Calu3 (cell line): Measurements from ENCODE around the gene PARN. TPM values are rescaled to one million over a fixed set of nuclear protein-coding genes. Genes with fewer than 3 reads are reported as not detected.

Experiments
- BruUV-seq: library from RNA; stranded (reverse); fragments of 400-500 nt; replicated peaks from 2 replicates; lab custom pipeline; 2021; lab: Mats Ljungman, UMichigan
- CTCF ChIA-PET: fragments of 300-600 bp; sonication (Branson Sonifier 250); formaldehyde crosslinking; loops from one replicate; lab custom pipeline; 2022; ENCODE audit warnings: antibody characterized with exemption; lab: Charles Lee
- DNase-seq: peaks from one replicate; pipeline ENCODE4 v3.0.0; 2022
- H3K27ac Mint-ChIP-seq: one replicate; pipeline ENCODE4 v1.8.0; 2022; ENCODE audit warnings: mixed read lengths; ENCODE audit not compliant: unreplicated experiment
- H3K27me3 Mint-ChIP-seq: one replicate; pipeline ENCODE4 v1.8.0; 2022; ENCODE audit warnings: mixed read lengths; ENCODE audit not compliant: unreplicated experiment
- H3K36me3 Mint-ChIP-seq: one replicate; pipeline ENCODE4 v1.8.0; 2022; ENCODE audit warnings: mild to moderate bottlenecking, moderate library complexity, mixed read lengths; ENCODE audit not compliant: insufficient read depth, unreplicated experiment
- H3K4me1 Mint-ChIP-seq: one replicate; pipeline ENCODE4 v1.8.0; 2022; ENCODE audit warnings: mild to moderate bottlenecking, low read depth, mixed read lengths; ENCODE audit not compliant: unreplicated experiment
- H3K4me3 Mint-ChIP-seq: one replicate; pipeline ENCODE4 v1.8.0; 2022; ENCODE audit warnings: mild to moderate bottlenecking, low read depth, moderate library complexity, mixed read lengths; ENCODE audit not compliant: unreplicated experiment
- H3K9me3 Mint-ChIP-seq: one replicate; pipeline ENCODE4 v1.8.0; 2022; ENCODE audit warnings: low read depth, mixed read lengths; ENCODE audit not compliant: unreplicated experiment
- CTCF ChIP-seq: fragments of 200-600 bp; IDR thresholded peaks from one replicate; pipeline ENCODE4 v1.8.0; 2022; ENCODE audit warnings: antibody characterized with exemption; ENCODE audit not compliant: unreplicated experiment
- intact Hi-C: fragments of 100-400 bp; cut with micrococcal nuclease; formaldehyde crosslinking; loops from one replicate; pipeline ENCODE4 v1.10.0; 2022; ENCODE audit not compliant: unreplicated experiment
- total RNA-seq: library from RNA; stranded (reverse); gene quantifications from 2 replicates; pipeline ENCODE4 v1.2.3, GENCODE V29; 2022

The PARN gene
- total RNA-seq, 1 experiment from 2014 or later = 59.1 TPM

GRCh38 chr16:14531101-14531500 is 99.0 kb downstream of the PARN start:
- BruUV-seq = no TSS peak
- Mint-ChIP-seq H3K4me1 (peaks cover 27% of the 10 kb centered on the region), H3K4me3 (no peak overlapping the region), H3K36me3 (peaks cover 4% of the 10 kb centered on the region), H3K9me3 (no peaks in the 10 kb centered on the region), H3K27me3 (no peaks in the 10 kb centered on the region), H3K27ac (no peak overlapping the region)
- no peak for DNase-seq
- TF ChIP-seq CTCF = no peak
- intact Hi-C loops = no loop called here
- CTCF ChIA-PET = no interaction called here

- intact Hi-C loops = no loop called here
- Mint-ChIP-seq H3K27me3 (no peaks in the 10 kb centered on the region), H3K36me3 (peaks cover 4% of the 10 kb centered on the region), H3K9me3 (no peaks in the 10 kb centered on the region), H3K4me1 (peaks cover 27% of the 10 kb centered on the region), H3K27ac (no peak overlapping the region), H3K4me3 (no peak overlapping the region)
- BruUV-seq = no TSS peak
- CTCF ChIA-PET = no interaction called here
- no peak for TF ChIP-seq CTCF
- no peak for DNase-seq
Measured at GRCh38 chr16:14530046-14530445, 100.0 kb downstream of the PARN start.

- intact Hi-C loops = loop anchor here (1.0 to 10.0 kb wide), 6 partner anchors 42 to 604 kb away; partner anchors contain the start of gene ERCC4
- DNase-seq = peak; percentile 84
- no peaks in the 10 kb centered on the region for H3K27me3 Mint-ChIP-seq
- CTCF ChIA-PET = interaction anchor here (0.6 kb wide), 2 partner anchors 43 to 111 kb away, joined by 5 to 8 read pairs; no protein-coding TSS in a partner anchor
- H3K27ac Mint-ChIP-seq = no peak overlapping the region
- peak; percentile 75 for TF ChIP-seq CTCF
- no TSS peak for BruUV-seq
- peaks cover 4% of the 10 kb centered on the region for H3K36me3 Mint-ChIP-seq
- peak overlapping the region; percentile 27 for H3K4me3 Mint-ChIP-seq
- peaks cover 27% of the 10 kb centered on the region for H3K4me1 Mint-ChIP-seq
- no peaks in the 10 kb centered on the region for H3K9me3 Mint-ChIP-seq
Measured at GRCh38 chr16:14529010-14529669, 100.9 kb downstream of the PARN start.

GRCh38 chr16:14528306-14528705 is 101.8 kb downstream of the PARN start:
- Mint-ChIP-seq H3K4me1 (peaks cover 27% of the 10 kb centered on the region), H3K4me3 (no peak overlapping the region), H3K36me3 (peaks cover 4% of the 10 kb centered on the region), H3K9me3 (no peaks in the 10 kb centered on the region), H3K27ac (no peak overlapping the region), H3K27me3 (no peaks in the 10 kb centered on the region)
- no peak for DNase-seq
- intact Hi-C loops = loop anchor here (2.0 to 10.0 kb wide), 5 partner anchors 41 to 604 kb away; partner anchors contain the start of gene ERCC4
- BruUV-seq = no TSS peak
- CTCF ChIA-PET = interaction anchor here (0.6 to 1.4 kb wide), 2 partner anchors 44 to 227 kb away, joined by 5 to 6 read pairs; no protein-coding TSS in a partner anchor
- TF ChIP-seq CTCF = no peak
